ENCODE data around the gene WDR72. TPM values are rescaled to one million over a fixed set of nuclear protein-coding genes. Genes with fewer than 3 reads are reported as not detected.
"Not testable (repeated sequence)": the region's sequence is repeated elsewhere in the genome, so short reads cannot be mapped to it uniquely, and the experiment has no call there.

The WDR72 gene
- total RNA-seq, 1 experiment from 2014 or later = 0.18 TPM

DNA sequence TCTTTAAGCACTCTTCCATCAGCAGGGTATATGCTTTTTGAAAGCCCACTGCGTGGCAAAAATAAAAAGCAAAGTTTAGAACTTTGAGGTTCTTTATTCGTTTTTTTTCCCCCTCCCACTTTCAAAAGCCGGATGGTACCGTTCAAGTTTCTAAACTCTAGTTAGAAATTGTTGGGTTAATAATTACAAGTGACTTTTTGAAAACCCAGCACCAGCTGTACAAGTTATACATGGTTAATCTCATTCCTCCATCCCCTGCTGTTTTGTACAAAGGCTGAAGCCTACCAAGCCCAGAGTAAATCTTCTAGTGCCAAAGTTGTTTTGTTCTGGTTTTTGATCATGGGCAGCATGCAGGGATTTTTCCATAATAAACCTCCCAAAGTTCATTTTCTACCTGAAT is 48.6 kb downstream of the WDR72 start:
- no peak for DNase-seq (ENCODE audit: low read depth)

DNA sequence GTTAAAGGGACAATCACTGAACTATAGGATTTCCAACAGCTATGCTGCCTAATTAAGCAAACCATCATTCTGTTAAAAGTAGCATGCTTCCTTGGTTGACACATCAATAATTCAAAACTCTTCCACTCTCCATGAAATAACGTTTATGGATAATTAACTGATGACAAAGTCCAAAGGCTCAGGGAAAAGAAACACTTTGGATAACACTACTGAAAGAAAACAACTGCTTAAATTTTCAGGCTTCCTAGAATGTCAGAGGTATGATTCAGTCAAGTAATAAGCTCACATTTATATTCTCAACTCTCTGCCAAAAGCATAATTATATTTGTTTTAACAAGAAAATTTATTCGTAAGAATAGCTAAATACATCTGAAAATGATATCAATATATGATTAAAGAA is 49.6 kb downstream of the WDR72 start:
- DNase-seq (ENCODE audit: low read depth) = no peak

DNA sequence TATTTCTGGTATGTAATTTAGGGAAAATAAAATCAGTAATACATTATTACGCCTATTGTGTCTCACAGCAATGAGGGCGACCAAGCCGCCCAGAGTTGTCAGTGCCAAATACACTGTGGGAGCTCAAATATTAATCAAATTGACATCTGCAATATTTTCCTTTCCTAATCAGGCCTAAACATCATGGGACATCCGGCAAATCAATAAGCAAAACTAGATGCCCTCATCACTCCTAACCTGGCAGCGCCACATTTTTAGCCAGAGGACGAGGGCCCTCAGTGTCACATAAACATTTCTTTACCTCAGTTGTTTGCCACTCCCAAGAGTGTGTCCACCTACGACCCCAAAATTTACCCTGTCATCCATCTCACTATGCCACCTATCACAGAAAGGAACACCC is 64.1 kb downstream of the WDR72 start:
- no peak for DNase-seq (ENCODE audit: low read depth)

DNA sequence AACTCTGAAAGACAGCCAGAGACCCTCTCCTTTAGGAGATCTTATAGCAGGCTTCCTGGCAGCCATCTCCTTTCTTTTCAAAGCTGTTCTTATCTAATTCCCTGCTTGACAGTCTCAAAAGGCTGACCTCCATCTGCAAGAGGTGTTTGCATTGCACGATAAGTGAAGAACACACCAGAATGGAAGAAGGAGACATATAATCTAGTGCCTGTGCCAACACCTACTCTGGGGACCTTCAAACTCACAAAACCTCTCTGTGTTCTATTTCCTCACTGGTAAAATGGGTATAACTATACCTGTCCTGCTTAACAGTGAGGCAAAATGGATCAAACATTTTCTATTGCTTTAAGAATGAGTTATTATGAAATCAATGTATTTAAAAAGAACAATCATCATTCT is 65.0 kb downstream of the WDR72 start:
- no peak for DNase-seq (ENCODE audit: low read depth)

DNA sequence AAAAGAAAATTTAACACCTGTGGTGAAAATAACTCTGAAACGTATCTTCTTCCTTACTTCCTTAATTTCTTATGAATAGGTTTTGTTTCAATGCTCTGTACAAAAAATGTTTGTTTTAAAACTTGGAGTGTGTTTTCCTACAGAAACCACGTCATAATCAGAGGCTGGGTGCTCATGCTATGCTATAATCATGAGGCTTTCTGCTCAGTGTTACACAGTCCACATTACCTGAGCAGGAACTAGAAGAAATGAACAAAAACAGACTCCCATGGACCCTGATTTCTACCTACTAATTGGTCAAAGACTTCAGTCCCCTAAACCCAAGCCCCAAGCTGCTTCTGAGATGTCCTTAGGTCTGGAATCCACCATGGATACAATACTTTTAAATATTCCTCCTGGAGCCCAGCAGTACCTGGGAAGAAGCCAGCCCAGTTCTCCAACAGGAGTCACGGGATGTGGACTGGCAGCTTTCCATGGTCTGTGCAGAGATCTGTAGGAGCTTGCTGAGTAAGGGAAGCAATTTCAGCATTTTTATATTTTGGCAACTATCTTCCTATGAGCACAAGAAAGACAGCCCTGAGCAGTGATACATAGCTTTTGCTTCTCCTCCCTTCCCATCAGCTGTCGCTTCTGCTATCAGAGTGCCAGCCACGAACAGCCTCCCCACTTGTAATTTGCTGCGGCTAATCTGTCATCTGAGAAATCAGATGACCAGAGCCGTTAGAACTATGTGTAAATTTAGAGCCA is 65.6 kb downstream of the WDR72 start:
- DNase-seq (ENCODE audit: low read depth) = no peak

DNA sequence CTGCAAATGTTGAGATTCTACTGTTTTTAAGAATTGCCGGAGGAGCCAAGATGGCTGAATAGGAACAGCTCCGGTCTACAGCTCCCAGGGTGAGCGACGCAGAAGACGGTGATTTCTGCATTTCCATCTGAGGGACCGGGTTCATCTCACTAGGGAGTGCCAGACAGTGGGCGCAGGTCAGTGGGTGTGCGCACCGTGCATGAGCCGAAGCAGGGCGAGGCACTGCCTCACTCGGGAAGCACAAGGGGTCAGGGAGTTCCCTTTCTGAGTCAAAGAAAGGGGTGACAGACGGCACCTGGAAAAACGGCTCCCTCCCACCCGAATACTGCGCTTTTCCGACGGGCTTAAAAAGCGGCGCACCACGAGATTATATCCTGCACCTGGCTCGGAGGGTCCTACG is 75.3 kb downstream of the WDR72 start:
- not testable (repeated sequence) for DNase-seq (ENCODE audit: low read depth)

DNA sequence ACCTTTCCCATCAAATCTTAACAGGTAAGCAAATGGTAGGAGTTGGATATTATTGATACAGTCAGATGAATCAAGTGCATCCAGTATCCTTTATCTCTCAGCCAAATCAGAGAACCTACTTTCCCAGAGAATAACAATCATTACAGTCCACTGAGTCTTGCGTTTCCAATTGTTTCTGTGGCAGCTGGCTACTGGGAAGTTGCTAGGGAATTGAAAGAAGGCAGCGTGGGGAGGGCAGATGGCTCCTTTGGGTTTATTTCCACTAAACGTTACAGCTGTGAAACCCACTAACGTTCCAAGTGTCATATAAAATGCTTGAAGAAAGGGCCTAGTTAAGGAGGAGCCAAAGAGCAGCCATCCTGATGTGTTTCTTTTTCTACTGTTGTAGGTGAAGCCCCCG is 78.4 kb downstream of the WDR72 start:
- DNase-seq (ENCODE audit: low read depth) = no peak

DNA sequence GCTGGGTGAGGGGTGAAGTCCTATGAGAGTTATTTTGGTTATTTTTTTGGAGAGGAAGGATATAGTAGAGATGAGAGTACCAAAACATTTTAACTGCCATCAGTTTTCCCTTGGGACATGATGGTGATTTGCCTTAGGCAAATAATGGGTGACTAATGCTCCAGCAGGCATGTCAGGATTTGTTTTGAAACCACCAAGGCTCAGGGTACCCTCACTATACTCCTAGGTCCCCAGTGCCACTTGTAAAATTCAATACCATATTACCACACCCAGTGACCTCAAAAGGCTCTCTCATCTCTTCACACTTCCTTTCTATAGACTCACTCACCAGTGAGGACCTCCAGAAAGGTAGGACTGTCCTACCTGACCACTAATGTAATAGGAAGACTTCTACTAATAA is 83.6 kb downstream of the WDR72 start:
- DNase-seq (ENCODE audit: low read depth) = peak; percentile 5

DNA sequence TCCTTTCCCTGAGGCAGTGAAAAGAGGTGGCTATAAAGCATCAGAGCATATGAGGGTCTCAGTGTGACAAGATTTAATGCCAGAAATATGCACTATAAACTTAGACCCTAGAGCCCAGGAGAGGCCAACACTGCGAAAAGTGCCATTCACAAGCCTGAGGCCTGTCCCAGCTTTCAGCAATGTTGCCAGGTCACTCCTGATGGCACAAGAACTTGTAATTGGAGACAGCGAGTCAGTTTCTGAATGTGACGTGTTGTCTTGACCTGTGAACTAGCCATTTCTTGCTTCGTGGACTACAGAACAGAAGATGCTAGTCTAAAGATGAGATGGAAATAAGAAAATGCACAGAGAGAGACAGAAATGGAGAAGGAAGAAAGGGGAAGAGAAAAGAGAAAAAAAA is 87.9 kb downstream of the WDR72 start:
- no peak for DNase-seq (ENCODE audit: low read depth)

DNA sequence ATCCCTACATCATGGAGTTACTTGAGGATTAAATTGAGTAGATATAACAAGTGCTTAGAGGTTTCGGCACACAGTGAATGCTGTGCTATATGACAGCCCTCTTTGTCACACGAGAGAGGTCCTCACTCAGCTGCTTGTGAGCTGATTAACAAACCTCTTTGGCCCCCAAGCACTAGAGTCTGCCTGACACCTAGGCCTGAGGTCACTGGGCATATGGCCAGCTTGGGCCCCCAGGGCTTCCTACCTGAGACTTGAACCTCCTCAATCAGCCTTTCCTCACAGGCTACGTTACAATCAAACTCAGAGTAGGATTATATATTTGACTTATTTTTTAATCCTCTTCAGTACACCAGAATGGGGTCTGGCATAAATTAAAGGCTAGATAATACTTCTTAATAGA is 88.8 kb downstream of the WDR72 start:
- DNase-seq (ENCODE audit: low read depth) = no peak

DNA sequence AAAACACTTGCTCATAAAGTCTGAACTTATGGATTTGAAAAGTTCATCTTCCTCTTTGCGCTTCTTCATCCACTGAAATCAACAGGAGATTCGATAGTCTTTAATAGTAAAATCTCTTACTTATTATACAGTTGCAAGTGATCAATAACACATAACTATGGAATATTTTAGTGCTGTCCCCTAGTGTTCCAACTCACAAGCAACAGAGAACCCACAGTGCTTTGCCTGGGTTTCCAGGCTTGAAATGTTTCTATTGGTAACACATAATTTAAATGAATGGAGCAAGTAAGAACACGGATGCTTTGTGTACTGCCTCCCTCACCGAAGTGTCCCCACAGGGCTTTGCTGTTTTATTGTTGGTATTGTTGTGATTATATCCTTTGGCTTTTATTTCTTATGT is 93.5 kb downstream of the WDR72 start:
- DNase-seq (ENCODE audit: low read depth) = no peak

DNA sequence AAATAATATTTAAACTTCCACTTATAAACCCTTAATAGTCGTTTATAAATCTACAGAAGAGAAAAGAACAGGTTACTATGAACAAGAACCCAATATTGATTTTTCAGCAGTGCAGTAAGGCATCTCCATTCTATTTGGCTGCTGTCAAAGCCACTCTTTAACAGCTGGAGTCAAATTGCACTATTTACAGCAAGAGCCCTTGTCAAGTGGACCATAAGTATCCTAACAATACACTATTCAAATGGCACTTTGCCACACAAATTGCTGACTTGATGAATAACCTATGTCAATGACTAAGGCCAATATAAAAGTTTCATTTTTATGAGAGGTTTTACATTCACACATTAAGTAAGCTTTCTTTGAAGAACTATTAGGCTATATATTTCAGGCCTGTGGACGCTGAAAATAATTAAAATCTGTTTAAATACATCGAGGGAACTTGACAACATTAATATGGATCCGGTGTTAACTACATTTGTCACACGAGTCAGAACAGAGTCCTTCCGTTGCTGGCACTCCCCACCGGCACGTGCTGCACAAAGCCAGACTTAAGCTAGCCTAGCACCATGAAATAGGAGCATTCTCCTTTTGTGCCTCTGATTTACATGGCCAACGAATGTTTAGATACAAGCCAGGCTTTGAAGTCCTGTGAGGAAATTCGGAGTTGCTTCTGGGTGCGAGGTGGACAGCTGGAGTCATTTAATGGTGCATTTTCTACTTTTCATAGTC is 100.5 kb downstream of the WDR72 start:
- no peak for DNase-seq (ENCODE audit: low read depth)

DNA sequence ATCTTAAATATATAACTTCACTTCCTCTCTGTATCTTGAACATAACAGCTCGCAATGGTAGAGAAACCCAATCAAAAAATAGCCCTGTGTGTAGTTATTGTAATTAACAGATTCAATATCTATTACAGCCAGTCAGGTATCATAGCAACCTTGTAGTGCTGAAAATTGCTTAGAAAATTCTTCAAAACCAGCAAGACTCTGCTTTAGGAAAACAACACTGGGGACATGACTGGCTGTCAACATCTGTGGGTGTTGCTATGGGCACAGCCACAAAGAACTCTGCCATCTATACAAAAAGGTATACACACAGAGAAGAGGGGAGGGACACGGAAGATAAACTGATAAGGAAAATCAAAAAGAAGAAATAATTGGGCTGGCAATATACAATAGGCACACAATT is 101.2 kb downstream of the WDR72 start:
- no peak for DNase-seq (ENCODE audit: low read depth)

DNA sequence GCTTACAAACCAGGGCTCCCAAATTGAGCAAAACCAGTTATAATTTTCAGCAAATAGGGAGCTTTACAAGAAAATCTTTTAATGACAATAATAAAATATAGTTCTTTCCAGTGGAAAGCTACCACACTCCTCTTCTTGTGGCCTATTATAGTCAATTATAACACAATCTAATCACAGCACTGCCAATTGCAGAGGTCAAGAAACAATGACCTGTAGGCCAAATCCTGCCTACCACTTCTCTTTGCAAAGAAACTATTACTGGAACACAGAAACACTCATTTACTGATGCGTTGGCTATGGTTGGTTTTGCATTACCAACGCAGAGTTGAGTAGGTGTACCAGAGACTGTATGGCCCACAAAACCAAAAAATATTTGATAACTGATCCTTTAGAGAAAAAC is 110.5 kb downstream of the WDR72 start:
- DNase-seq (ENCODE audit: low read depth) = no peak

DNA sequence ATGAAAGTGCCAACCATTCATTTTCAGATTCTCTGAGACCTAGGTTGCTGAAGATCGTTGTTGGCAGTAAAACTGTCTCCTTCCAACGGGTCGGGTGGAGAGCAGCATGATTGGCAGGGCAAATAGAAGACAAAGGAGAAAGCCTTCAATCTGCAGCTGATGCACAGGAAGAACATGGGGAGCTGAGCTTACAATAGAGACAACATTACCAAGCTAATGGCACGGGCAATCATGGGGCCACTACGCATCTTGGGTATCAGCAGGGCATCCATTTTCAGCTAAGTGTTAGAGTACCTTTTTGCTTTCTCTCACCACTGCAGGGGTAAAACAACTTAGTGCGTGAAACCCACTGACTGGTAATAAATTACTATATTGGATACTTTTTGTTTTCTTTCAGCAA is 114.8 kb downstream of the WDR72 start:
- DNase-seq (ENCODE audit: low read depth) = no peak

DNA sequence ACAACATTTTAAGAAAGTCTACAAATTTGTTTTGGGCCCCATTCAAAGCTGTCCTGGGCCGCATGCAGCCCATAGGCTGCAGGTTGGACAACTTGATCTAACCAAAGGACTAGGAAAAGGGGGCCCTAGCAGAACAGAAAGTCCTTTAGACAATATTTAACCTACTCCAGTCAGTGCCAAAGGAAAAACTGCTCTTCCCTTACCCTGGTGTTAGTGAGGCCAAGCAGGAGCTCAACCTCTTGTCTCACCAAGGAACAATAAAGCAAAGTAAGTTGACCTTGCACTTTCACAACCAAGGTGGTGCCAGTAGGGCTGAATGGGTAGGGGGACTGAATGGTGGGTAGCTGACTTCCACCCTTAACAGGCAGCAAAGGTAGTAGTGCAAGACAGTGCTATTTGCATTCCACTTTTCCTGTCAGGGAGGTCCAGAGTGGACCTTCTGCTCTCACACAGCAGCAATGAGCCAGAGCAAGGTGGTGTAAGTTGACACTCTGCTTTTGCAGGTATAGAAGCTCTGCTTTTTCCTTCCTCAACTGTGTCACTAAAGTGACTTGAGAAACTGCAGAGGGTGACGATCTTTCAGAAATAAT is 124.9 kb downstream of the WDR72 start:
- DNase-seq (ENCODE audit: low read depth) = no peak

DNA sequence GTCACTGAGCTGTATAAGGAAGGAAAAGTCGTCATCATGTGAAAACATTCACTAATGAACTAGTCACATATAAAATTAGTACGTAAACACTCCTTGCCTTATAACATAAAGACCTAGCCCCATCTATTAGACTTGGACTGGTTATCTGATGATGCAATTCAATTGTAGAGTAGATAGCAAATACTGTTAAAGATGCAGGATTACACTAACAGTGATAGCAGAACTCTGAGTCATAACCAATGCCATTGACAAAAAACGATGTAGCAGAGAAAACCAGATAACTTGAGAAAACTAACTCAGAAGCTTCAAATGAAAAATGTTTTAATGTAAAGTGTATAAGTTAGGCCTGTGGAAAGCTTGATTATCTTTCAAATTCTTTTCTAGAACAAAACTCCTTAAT is 132.2 kb downstream of the WDR72 start:
- no peak for DNase-seq (ENCODE audit: low read depth)

DNA sequence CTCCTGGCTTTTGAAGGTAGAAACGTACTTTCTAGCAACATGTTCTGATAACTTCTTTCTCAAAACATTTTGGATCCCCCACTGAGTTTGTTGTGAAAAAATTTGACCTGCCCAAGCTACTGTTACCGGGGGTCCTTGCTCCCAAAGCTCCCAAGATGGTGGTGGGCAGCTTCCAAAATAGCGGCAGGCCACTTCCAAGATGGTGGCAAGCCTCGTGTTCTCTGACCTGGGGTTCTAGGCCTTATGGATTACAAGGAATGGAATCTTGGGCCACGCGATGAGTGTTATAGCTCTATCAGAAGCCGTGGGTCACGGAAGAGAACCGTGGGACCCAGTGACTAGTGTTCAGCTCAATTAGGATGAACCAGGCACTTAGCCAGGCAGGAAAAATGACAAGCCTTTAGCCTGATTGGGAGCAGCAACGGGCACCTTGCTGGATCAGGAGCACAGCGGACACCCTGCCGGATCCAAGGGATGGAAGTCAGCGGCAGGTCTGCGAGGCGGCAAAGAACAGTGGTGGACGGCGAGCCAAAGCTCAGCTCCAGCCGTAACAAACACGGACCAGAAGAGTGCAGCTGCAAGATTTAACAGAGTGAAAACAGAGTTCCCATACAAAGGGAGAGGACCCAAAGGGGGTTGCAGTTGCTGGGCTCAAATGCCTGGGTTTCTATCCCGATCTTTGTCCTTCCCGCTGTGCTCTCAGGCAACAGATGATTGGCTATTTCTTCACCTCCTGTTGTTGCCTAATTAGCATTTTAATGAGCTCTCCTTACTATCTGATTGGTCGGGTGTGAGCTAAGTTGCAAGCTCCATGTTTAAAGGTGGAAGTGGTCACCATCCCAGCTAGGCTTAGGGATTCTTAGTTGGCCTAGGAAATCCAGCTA is 133.3 kb downstream of the WDR72 start:
- no peak for DNase-seq (ENCODE audit: low read depth)

DNA sequence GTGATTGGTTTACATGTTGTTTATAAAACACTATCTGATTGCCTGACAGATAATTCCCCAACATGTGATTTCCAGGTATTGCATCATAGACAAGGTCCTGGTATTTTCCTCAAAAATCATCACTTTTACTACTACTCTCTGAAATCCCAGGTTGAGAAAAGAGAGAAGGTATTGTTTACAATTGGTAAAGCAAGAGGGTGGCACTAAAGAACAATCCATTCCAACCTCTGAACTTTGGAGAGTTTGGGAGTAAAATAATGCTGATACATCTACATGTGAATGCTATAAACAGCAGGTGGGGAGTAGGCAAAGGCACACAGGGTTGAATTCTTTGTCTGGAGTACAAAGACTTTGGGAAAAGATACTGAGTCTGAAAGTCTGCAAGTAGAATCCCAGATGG is 134.2 kb downstream of the WDR72 start:
- DNase-seq (ENCODE audit: low read depth) = no peak

DNA sequence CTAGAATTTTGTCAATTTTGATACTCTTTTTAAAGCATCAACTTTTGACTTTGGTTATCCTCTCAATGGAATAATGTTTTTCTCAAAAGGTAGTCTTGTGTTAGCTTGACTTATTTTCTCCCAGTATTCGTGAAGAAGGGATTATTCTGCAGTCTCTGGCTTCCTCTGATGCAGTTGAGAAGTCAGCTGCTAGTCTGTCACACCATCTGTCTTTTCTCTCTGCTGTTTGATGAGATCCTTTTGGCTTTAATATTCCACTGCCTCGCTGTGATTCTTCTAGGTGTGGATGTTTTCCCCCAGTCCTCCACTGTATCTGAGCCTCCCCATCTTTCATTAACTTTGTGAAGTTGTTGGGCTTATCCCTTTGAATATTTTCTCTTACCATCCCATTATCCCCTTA is 141.0 kb downstream of the WDR72 start:
- DNase-seq (ENCODE audit: low read depth) = no peak

DNA sequence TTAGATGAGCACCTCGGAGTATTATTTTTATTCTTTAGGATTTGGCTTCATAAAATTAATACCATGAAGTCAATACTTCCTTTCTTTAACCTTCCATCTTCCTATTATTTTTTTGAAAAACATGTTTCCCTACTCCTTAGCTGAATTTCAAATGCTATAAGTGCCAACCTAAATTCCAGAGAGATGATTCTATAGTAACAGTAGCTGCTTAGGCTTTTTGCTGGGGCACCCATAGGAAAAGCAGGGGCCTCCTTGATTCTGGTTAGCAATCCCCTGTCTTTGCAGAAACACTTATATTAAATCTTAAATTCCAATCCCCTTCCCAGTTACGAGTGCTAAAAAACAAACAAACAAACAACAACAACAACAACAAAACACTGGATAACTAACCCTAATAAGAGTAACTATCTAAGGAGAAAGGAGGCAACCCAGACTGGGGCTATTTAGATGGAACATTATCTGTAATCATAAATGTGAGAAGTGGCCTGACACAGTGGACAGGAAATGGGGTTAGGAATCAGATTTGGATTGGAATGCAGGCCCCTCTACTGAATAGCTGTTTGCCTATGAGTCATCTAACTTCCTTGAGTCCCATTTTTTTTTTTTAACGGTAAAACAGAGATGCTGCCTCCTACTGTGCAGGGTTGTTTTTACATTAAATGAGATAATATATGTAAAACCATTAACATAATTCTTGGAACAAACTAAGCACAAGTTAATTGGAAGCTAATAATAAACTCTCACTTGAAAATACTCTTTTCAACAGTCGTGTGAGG is 148.1 kb downstream of the WDR72 start:
- peak; percentile 88 for DNase-seq (ENCODE audit: low read depth)

Data from HT1080 (cell line).